B cell (primary cell): ENCODE results near the gene FAM24B. TPM values are rescaled to one million over a fixed set of nuclear protein-coding genes. Genes with fewer than 3 reads are reported as not detected.

Source experiments
- ATAC-seq: fragments of 200-7000 bp; cut with Tn5 transposase; one replicate; pipeline ENCODE4 v1.10.0; 2021; ENCODE audit warnings: low read depth, mild to moderate bottlenecking, moderate number of reproducible peaks, moderate library complexity
- CTCF ChIA-PET: fragments of 350-600 bp; sonication (Branson Sonifier 250); formaldehyde crosslinking; loops from one replicate; lab custom pipeline; 2021; ENCODE audit warnings: antibody characterized with exemption, inconsistent platforms; lab: Charles Lee
- POLR2A ChIA-PET: fragments of 350-600 bp; sonication (Branson Sonifier 250); formaldehyde crosslinking; loops from one replicate; lab custom pipeline; 2021; ENCODE audit warnings: antibody characterized with exemption; lab: Charles Lee
- DNase-seq: peaks from one replicate; pipeline ENCODE4 v3.0.0; 2013
- H2AFZ ChIP-seq: 2 replicates; pipeline ENCODE4 v1.6.1; 2012; ENCODE audit warnings: mild to moderate bottlenecking, low read depth, low read length; ENCODE audit not compliant: insufficient read depth, poor library complexity, severe bottlenecking
- H3K27ac ChIP-seq, 2 donors: 1 replicate in 1 of 2; 2 replicates in 1 of 2; pipeline ENCODE4 v1.5.1; 2012 to 2013; ENCODE audit warnings: low read length in 2 of 2, mild to moderate bottlenecking in 2 of 2, moderate library complexity in 1 of 2
- H3K27me3 ChIP-seq, 4 experiments: fragments of 200-600 bp in 1 of 4; sonication (generic) in 1 of 4; replicated peaks in 1 of 4; 1 replicate in 2 of 4; 2 replicates in 2 of 4; pipeline versions ENCODE4 v1.6.1 to v1.7.0; 2013 to 2016; ENCODE audit warnings: low read length in 3 of 4, mild to moderate bottlenecking in 2 of 4, mixed read lengths in 1 of 4, moderate library complexity in 1 of 4; ENCODE audit not compliant: insufficient read depth in 4 of 4, control insufficient read depth in 3 of 4; ENCODE audit errors: control extremely low read depth in 1 of 4
- H3K36me3 ChIP-seq, 2 experiments: replicated peaks in 1 of 2; 1 replicate in 1 of 2; 2 replicates in 1 of 2; pipeline versions ENCODE4 v1.6.1 to v1.7.1; 2013; ENCODE audit warnings: low read length in 1 of 2; ENCODE audit not compliant: insufficient read depth in 2 of 2, control insufficient read depth in 1 of 2; ENCODE audit errors: control extremely low read depth in 1 of 2, extremely low read depth in 1 of 2
- H3K4me1 ChIP-seq, 2 donors: fragments of 200-600 bp in 1 of 2; sonication (generic) in 1 of 2; 1 replicate in 1 of 2; 2 replicates in 1 of 2; pipeline versions ENCODE4 v1.5.1 to v1.6.1; 2013 to 2017; ENCODE audit warnings: low read length in 2 of 2; ENCODE audit not compliant: control insufficient read depth in 2 of 2, insufficient read depth in 2 of 2
- H3K4me2 ChIP-seq: replicated peaks from 2 replicates; pipeline ENCODE3; 2012; ENCODE audit warnings: mild to moderate bottlenecking, low read depth, low read length; ENCODE audit not compliant: poor library complexity, severe bottlenecking
- H3K4me3 ChIP-seq, 5 experiments: fragments of 200-600 bp in 1 of 5; sonication (generic) in 1 of 5; 1 replicate in 3 of 5; 2 replicates in 2 of 5; pipeline versions ENCODE4 v1.5.1 to v1.7.0; 2011 to 2016; ENCODE audit warnings: low read length in 4 of 5, mild to moderate bottlenecking in 4 of 5, low read depth in 2 of 5, control low read depth in 1 of 5, moderate library complexity in 1 of 5; ENCODE audit not compliant: insufficient read depth in 1 of 5; ENCODE audit errors: control extremely low read depth in 1 of 5, extremely low read depth in 1 of 5
- H3K79me2 ChIP-seq: fragments of 200-600 bp; sonication (generic); one replicate; pipeline ENCODE4 v1.6.0; 2016; ENCODE audit warnings: low read length; ENCODE audit not compliant: control insufficient read depth, insufficient read depth
- H3K9ac ChIP-seq: fragments of 200-600 bp; sonication (generic); 2 replicates; pipeline ENCODE4 v1.6.1; 2017; ENCODE audit warnings: mild to moderate bottlenecking, low read length, moderate library complexity
- H3K9me3 ChIP-seq, 3 donors: one replicate each; pipeline versions ENCODE4 v1.6.1 to v1.7.1; 2013; ENCODE audit warnings: low read length in 2 of 3; ENCODE audit not compliant: control insufficient read depth in 2 of 3, insufficient read depth in 1 of 3; ENCODE audit errors: control extremely low read depth in 1 of 3
- H4K20me1 ChIP-seq: 2 replicates; pipeline ENCODE4 v1.6.0; 2012; ENCODE audit warnings: mild to moderate bottlenecking, low read length; ENCODE audit not compliant: insufficient read depth, control insufficient read depth, poor library complexity, severe bottlenecking
- H3K27ac Mint-ChIP-seq: one replicate; pipeline ENCODE4 v1.8.0; 2021; ENCODE audit warnings: mixed read lengths
- H3K27me3 Mint-ChIP-seq: one replicate; pipeline ENCODE4 v1.8.0; 2021; ENCODE audit warnings: mixed read lengths
- H3K4me1 Mint-ChIP-seq: one replicate; pipeline ENCODE4 v1.8.0; 2021; ENCODE audit warnings: mixed read lengths
- H3K4me3 Mint-ChIP-seq: one replicate; pipeline ENCODE4 v1.8.0; 2021; ENCODE audit warnings: mixed read lengths
- H3K9me3 Mint-ChIP-seq: one replicate; pipeline ENCODE4 v1.8.0; 2022; ENCODE audit warnings: mixed read lengths; ENCODE audit not compliant: insufficient read depth
- EZH2 ChIP-seq: IDR thresholded peaks from 2 replicates; pipeline ENCODE4 v1.6.1; 2012; ENCODE audit warnings: borderline replicate concordance, low read depth, mild to moderate bottlenecking, moderate library complexity, low read length; ENCODE audit not compliant: insufficient read depth, poor library complexity, severe bottlenecking
- WGBS: methylation state at CpG from one replicate; pipeline ENCODE4 v1.1.5; 2013; ENCODE audit warnings: missing lambda C conversion rate; ENCODE audit not compliant: insufficient coverage; 5-methylcytosine and 5-hydroxymethylcytosine counted together
- intact Hi-C: fragments of 100-400 bp; cut with micrococcal nuclease; formaldehyde crosslinking; loops from one replicate; pipeline ENCODE4 v1.10.0; 2022
- polyA plus RNA-seq: library from polyadenylated mRNA; depleted of rRNA; stranded (reverse); fragments of >200 nt; gene quantifications from 2 replicates; pipeline ENCODE4 v1.2.3, GENCODE V29; 2012
- total RNA-seq, 2 donors: library from RNA; stranded (reverse); fragments of 120-200 nt in 1 of 2; gene quantifications; 1 replicate in 1 of 2; 2 replicates in 1 of 2; pipeline versions ENCODE4 v1.2.3 to v1.2.4, GENCODE V29; 2013 to 2022
- TF ChIP-seq, protein P1 (sequence below): fragments of 200-600 bp; IDR thresholded peaks from one replicate; pipeline ENCODE4 v1.8.0; 2022; ENCODE audit warnings: antibody characterized with exemption, mild to moderate bottlenecking

FAM24B gene
- total and polyA plus RNA-seq, 2 donors (not counting 1 experiment from before 2014, with no cell fraction given) = 12.5 to 23.4 TPM

DNA sequence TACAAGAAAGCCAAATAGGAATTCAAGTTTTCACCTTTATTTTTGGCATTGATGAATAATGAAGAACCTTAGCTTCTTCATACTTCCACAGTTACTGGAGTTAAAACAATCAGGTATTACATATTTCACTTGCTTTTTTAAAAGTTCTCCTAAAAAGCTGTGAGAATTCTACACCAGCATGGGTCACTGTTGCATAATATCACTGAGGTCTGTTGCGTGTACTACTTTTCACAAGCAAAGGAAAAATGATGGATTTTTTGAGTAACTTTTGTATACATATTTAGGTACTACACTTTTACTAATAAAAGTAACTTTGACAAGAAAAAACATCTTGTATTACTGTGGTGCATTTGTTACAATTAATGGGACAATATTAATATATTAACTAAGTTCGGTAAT lies 15.2 kb downstream of the FAM24B start:
- peaks cover 4 to 7% of the 10 kb centered on the region in 2 donors for H3K4me1 ChIP-seq
- ChIA-PET CTCF (no interaction called here), POLR2A (no interaction called here)
- ATAC-seq = no peak
- H3K4me2 ChIP-seq = no peak overlapping the region
- H3K27ac ChIP-seq = no peak overlapping the region
- H3K9me3 ChIP-seq = peaks cover 0 to 7% (median 0%) of the 10 kb centered on the region in 3 donors
- no peak overlapping the region for H2AFZ ChIP-seq
- no CpG with 5 or more reads among the region's 2 CpGs for WGBS
- no peaks in the 10 kb centered on the region for H3K36me3 ChIP-seq
- Mint-ChIP-seq H3K9me3 (no peaks in the 10 kb centered on the region), H3K4me3 (no peak overlapping the region), H3K27ac (no peak overlapping the region), H3K27me3 (no peaks in the 10 kb centered on the region), H3K4me1 (peaks cover 51% of the 10 kb centered on the region)
- H3K4me3 ChIP-seq = no peak overlapping the region
- no peak for DNase-seq
- H3K27me3 ChIP-seq = no peaks in the 10 kb centered on the region
- no peak overlapping the region for H3K9ac ChIP-seq
- intact Hi-C loops = no loop called here
- peaks cover 5% of the 10 kb centered on the region for H3K79me2 ChIP-seq
- TF ChIP-seq, protein P1, sequence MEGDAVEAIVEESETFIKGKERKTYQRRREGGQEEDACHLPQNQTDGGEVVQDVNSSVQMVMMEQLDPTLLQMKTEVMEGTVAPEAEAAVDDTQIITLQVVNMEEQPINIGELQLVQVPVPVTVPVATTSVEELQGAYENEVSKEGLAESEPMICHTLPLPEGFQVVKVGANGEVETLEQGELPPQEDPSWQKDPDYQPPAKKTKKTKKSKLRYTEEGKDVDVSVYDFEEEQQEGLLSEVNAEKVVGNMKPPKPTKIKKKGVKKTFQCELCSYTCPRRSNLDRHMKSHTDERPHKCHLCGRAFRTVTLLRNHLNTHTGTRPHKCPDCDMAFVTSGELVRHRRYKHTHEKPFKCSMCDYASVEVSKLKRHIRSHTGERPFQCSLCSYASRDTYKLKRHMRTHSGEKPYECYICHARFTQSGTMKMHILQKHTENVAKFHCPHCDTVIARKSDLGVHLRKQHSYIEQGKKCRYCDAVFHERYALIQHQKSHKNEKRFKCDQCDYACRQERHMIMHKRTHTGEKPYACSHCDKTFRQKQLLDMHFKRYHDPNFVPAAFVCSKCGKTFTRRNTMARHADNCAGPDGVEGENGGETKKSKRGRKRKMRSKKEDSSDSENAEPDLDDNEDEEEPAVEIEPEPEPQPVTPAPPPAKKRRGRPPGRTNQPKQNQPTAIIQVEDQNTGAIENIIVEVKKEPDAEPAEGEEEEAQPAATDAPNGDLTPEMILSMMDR = no peak
- no peak for TF ChIP-seq EZH2
- H4K20me1 ChIP-seq = no peaks in the 10 kb centered on the region

DNA sequence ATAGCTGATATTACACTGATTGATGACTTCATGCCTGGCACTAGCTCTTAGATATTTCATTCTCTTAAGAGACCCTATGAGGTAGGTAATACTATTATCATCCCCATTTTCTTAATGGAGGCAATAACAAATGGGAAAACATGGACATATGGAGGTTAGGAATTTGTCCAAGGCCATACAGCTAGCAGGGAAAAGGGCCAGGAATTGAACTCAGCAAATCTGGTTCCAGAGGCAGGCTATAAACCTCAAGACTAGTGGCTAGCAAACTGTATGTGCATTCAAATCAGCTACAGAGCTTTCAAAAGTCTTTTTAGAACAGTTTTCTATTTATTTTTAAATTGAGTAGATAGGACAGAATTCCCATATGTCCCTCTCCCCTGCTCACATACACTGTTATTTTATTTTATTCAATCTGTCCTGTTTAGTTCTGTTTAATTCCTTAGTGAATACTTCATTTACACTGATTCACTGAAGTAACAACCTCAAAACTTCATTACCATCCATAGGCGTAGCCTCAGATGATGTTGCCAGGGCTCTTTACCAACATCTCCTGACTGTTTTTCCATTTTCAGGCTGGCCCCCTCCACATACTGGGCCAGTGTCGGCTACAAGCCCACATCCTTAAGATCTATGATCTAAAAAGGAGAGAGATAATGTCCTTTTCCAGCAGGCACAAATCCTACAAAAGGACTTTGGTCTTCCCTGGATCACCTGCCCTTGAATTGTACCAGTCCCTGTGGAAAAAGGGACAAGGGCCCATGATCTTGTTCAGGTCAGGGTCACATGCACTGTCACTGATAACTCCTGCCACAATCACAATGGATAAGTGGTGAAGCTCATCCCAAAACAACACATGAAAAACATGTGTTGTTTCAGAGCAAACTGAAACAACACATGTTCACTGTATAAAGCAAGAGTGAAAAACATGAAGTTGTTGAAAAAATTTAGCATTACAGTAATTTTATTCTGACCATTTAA lies 15.9 kb downstream of the FAM24B start:
- CTCF ChIA-PET = interaction anchor here (0.6 kb wide), 1 partner anchor 861 kb away, joined by 3 read pairs; no protein-coding TSS in a partner anchor
- 100% methylated on average over 2 of the region's 2 CpGs for WGBS
- H3K4me1 Mint-ChIP-seq = peaks cover 52% of the 10 kb centered on the region

More for the DNA sequence above, 15.9 kb downstream of the FAM24B start:
- Mint-ChIP-seq H3K4me3 (no peak overlapping the region), H3K9me3 (no peaks in the 10 kb centered on the region), H3K27ac (no peak overlapping the region), H3K27me3 (no peaks in the 10 kb centered on the region)
- Histone ChIP-seq H3K27me3 (no peaks in the 10 kb centered on the region), H3K27ac (no peak overlapping the region), H3K4me3 (no peak overlapping the region), H3K4me1 (peaks cover 4 to 7% of the 10 kb centered on the region in 2 donors), H3K79me2 (peaks cover 5% of the 10 kb centered on the region), H3K9me3 (peaks cover 0 to 7% (median 0%) of the 10 kb centered on the region in 3 donors), H3K36me3 (no peaks in the 10 kb centered on the region), H2AFZ (no peak overlapping the region), H3K4me2 (no peak overlapping the region), H3K9ac (no peak overlapping the region), H4K20me1 (no peaks in the 10 kb centered on the region)
- DNase-seq (no peak), ATAC-seq (no peak)
- no peak for TF ChIP-seq EZH2
- TF ChIP-seq, protein P1 = no peak
- POLR2A ChIA-PET = no interaction called here
- intact Hi-C loops = no loop called here
